HG02852 (cell line): ENCODE results near the gene SORL1.

Source experiments
- ATAC-seq: cut with Tn5 transposase; IDR thresholded peaks from one replicate; pipeline ENCODE4 v1.9.1; 2021; ENCODE audit warnings: mild to moderate bottlenecking, moderate library complexity; ENCODE audit not compliant: unreplicated experiment

The SORL1 gene

DNA sequence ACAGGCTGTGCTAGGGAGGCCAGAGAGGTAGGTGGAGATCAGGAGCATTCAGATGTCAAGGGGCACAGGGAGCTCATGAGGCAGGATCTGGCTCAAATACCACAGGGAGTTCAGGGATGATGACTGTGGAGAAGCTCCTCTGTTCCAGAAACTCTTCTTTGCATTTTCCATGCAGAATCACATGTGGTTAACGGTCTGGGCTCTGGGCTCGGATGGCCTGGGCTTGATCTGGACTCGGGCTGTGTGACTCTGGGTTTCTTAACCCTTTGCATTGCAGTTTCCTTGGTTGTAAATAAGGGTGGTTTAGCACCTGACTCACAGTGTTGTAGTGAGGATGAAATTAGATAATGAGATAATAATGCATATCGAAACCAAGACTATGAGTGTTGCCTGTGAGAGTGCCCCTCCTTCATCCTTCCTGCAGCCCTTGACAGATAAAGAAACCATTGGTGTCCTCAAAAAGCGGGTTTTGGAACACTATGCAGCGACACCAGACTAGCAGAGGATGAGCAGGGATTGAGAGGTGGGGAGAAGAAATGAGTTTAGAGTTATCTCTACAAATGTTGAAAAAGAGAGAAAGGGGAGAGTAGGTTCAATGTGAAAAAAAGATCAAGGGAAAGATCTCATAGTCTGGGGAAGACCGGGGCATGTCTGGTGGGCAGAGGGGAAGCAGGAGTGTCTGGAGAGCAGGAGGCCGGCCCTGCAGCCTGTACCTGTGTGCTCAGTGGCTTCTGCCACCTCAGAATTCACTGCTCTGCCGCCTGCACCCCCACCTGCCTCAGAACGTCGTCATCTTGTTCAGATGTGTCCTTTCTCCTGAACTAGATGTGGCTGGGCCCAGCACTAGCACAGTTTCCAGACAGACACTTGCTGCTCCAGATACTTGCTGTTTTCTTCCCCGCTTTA is 198.5 kb downstream of the SORL1 start:
- ATAC-seq: peak; percentile 41

DNA sequence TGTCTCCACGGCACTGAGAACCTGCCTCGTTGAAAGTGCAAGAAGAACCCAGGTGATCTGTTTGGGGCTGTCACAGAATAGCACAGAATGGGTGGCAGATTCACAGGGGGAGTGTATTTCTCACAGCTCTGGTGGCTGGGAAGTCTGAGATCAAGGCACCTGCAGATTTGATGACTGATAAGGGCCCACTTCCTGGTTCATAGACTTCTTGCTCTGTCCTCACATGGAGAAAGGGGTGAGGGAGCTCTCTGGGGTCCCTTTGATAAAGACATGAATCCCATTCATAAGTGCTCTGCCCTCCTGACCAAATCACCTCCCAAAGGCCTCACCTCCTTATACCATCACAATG is 199.1 kb downstream of the SORL1 start:
- ATAC-seq: no peak

DNA sequence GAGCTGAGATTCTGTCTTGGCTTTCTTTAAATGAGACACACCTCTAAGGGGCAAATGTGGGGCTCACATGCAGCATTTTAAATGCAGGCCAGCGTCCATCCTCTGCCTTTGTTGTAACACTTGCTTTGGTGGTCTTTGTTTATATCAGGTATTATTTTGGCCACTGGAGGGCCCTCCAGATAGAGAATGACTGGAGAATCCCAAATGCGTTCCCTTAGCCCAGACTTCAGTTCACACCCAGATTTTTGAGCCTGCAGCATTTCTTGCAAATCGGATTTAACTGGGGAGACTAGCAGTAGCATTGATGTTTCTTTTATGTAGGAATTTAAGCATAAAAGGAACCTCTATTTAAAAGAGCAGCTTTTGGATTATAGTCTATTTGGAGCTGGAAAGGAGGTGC is 200.9 kb downstream of the SORL1 start:
- no peak for ATAC-seq

DNA sequence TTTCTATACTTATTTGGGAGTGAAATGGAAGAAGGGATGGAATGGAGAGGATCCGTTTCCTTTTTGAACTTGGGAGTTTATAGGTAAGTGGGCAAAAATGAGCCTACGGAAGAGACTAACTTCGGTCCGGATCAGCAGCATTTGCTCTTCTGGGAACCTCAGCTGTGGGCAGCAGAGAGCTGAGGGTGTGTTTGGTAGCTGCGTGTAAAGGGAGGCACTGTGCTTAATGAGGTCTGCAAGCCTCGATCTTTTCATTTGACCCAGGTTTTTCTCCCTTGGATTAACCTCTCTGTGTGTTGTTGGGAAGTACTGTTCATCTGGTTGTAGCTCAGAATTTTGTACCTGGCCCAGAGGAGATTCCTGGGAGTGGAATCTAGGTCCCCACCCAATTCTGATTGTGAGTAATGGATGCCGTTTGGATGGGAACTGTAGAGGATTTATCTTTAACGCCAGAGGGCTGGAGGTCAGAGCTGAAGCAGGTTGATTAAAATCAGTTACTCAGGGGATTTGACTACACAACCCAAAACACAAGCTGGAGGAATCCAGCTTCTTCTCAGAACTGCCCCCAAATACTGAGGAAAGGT is 202.2 kb downstream of the SORL1 start:
- no peak for ATAC-seq

DNA sequence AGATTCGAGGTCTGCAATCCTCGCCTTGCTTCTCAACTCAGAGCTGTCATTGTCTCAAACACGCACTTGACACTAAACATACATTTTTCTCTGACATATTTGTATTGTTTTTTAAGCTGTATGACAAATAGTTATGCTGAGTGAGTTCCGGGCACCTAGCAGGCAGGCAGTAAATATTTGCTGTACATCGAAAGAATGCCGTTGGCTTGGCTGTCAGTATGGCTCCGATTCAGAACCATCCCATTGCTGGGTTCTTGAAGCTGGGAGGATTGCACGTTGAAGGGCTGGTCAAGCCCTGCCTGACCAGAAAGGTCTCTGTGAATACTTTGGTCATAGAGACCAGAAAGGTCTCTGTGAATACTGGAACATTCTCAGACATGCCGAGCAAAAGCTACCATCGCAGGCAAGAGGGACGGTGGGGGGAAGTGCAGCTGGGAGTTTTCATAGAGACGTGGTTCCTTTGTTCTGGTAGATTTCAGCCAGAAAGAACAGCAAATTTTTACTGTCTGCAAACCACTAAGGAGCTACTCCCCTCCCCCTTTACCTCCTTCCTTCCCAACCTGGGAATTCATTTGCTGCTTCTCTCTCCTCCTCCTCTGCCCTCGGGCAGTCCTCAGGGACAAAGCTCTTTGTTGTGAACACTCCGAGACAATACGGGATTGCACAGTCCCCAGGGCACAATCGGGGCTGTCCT is 202.9 kb downstream of the SORL1 start:
- ATAC-seq: no peak

DNA sequence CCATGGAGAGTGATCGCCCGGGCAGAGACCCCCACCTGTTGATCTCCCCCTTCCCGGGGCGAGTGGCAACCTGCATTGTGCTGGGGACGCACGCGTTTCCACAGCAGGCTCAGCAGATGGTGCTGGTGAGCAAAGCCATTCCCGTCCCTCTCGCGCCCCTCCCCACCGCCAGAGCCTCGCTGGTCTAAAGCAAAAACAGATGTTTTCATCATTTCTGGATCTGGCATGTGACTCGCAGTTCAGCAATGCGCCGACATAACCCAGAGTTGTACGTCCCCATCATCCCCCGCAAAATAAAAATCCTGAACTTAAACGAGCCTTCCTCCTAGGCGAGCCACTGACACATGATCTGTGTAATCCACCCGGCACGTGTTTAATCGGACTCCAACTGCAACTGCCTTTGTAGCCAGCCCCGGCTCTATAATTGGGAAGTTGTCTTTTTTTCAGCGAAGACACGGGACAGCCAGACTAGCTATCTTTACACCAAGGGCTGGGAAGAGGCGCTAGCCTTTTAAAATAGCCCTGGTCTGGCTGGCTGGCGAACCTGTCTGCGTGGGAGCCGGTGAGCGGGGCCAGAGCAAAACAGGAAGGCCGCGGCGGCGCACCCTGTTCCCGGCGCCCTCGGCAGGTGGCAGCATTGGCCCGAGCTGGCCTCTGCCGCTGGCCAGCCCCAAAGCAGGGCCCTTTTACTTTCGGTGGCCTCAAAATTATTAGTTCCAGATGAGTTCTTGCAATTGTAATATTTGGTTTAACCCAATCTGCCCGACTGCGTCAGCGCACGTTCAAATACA is 203.6 kb downstream of the SORL1 start:
- ATAC-seq: peak; percentile 92

DNA sequence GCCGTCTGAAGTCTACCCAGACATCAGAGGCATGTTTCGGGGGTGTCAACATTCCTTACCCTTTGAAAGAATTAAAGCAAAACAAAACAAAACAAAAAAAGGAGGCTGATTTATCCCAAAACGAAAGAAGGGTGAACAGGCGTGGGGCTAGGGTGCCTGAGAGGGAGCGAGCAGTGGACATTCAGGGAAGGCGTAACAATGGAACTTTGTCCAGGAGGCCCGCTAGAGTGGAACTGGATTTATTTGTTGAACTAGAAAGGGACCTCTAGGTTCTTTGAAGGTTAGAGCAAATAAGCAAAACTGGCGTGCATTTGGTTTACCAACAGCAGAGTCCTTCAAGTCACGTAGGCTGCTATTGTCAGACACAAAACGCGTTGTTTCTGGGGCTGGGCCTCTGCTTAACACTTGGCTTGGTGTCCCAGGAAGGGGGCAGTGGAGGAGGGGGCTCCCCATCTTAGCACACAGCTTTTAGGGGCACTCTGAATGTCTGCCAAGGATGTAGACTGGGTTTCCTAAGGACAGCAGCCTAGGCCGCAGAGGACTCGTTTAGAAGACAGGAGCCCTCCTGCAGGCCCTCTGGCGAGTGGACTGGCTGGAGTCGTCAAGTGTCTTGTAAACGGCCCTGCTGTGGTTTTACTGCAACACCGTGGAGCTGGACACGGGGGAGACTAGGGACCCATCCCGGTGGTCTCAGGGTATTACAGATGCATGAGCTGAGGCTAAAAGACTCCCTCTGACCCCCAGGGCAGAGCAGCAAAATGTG is 204.4 kb downstream of the SORL1 start:
- no peak for ATAC-seq

DNA sequence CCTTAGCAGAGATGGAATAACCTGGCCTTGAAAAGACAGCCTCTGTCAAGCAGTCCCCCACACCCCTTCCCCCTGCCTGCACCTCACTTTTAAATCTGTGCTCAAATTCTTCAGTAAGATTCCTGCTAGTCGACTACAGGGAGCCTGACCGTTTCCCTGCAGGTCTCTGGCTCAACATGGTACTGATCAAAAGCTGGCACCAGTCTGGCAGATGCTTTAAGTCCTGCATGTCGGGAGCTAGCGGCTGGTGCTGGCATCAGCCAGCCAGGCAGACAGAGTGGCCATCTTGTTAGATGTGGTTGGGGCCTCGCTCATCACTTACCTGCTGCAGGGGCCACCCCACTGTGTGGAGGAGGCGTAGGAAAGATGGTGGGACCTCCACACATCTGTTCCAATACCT is 205.0 kb downstream of the SORL1 start:
- no peak for ATAC-seq

DNA sequence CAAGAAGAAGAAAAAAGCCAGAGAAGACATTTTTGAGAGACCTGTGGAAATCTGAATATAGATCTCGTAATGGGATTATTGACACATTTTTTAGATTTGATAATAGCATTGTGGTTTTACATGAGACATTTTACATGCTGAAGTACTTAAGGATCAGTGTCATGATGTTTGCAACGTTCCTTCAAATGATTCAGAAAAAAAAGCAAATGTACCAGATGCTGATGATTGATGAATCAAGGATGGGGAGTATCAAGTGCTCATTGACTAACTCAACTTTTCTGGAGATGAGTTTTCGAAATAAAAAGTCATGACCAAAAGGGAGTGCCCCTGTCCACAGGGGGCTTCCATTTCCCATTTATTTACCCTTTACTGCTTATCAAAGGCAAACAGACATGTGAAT is 207.7 kb downstream of the SORL1 start:
- ATAC-seq: no peak

DNA sequence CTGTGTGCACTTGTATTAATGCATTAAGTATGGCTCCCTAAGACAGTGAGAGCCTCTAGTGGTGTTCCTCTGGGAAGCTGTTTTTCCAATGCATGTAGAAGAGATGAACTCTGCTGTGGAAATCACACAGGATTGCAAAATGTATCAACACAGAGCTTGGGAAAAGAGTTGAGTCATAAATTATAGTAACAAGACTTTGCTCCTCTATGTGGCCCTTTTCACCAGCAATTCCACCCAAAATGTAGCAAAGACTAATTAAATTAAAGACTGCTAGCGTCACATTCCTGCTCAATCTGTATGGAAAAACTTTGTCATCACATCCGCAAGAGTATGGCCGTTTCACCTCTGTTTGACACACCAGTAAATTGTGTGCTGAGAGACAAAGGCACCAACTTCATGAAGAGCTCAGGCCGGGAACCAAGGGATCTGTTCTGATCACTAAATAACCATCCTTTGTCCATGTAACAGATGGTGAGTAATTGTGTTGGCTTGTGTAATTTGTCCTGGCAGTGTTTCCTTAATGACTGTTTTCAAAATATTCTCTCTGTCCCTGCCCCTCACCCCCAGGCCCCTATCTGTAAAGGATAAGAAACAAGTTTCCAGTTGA is 209.9 kb downstream of the SORL1 start:
- ATAC-seq: no peak

DNA sequence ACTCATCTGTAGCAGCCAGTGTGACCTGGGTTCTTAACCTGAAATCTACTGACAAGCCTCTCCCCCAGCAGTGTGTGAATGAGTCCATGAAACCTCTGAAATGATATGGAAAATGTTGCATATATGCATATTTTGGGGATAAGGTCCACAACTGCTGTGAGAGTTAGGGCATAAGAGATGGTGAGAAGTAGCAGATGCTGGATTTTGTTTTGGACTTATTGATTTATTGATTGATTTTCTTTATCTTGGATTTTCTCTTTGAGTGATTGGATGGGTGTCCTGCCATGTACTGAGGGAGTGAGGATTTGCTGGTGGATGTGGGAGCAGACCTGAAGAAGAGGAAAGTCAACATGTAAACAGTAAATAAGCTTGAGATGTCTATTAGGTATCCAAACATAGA is 212.0 kb downstream of the SORL1 start:
- ATAC-seq: no peak

DNA sequence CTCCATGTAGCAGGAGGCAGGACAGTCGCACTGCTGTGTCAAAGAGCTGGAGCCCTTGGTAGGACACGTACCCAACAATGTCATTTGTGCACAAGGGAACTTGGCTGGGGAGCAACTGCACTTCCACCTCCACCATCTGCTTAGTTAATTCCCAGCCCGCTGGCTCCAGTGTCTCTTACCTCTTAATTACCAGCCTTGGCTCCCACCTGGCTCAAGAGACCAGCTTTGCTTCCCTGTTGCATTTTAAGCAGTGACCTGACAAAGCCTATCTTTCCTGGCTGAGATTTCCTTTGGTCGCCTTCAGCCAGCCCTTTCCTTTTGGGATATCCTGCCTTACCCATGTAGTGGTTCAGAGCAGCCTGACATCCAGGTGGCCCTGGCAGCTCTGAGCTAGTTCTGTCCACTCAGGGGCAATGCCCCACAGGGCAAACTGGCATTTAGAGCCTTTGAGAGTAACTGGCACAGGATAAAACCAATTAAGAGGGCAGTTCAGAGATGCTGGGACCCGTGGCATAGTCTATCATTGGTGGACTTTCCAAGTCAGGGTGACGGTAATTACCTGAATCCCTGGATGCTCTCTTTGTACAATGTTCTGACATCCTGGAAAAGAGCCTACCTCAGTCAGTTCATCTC is 213.2 kb downstream of the SORL1 start:
- ATAC-seq: no peak

DNA sequence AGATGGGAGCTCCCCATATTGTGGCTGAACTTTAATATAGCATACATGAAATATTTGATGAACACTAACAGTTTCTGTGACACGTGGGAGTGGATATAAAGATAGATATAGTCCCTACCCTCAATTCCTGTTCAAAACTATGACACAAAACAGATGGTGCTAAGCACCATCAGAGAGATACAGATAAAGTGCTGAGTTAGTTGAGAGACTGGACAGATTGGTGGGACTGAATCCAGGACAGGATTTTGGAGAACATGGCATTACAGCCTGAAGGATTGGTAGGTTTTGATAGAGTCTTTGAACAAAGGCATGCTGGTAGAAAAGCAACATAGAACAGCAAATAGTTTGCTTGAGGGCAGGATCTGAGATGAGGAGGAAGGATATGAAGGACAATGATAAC is 215.7 kb downstream of the SORL1 start:
- ATAC-seq: no peak

DNA sequence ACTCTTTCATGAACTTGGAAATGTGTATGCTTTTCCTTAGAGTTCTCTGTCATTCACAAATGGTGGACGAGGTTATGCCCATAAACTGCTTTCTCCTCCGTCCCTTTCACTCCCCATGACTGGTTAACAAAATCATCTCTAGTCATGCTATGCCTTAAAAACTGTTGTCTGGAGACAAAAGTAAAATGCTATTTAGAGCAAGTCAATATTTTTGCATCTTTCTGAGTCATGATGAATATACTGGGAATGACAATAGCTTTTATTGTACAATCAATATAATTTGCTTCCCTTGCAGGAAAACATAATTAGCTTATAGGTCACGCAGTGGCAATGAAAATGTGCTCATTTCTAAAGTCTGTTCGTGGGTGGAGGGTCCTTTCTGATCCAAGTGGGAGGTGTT is 217.3 kb downstream of the SORL1 start:
- ATAC-seq: no peak

DNA sequence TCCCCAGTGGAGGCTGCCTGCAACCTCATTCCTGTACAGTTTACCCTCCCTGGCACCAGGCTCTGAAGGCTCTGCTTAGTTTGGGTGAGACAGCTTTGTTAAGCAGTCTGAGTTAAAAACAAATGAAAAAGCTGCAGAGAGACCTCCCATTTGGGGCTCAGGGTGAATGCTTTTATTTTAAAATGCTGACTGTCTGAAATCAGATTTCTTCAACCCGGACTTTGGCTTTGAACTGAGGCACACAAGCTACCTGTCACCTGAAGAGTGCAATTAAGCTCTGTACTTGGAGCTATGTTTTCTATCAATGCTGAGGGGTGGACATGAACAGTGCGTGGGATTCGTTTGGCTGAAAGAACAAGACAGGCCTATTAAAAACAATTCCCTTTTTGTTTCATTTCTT is 218.2 kb downstream of the SORL1 start:
- ATAC-seq: no peak

DNA sequence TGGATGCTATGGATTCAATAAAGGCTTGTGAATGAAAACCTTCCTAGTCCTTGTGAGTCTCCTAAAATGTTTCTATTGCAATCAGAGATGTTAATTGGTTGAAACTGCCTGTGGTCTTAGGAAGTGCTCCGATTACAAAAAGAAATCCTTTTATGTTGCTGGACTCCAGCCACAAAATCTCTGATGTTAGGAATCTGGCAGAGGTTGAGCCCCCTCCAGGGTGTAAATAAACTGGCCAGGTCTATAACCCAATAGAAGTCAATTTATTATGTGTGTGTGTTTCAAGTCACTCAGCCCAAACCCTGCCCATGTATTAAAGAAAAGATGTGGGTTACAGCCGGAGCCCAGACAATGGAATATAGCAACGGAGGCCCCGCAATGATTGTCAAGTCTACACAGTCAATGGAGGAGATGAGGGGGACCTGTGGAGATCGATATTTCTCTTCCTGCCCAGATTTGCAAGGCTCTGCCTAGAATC is 218.7 kb downstream of the SORL1 start:
- ATAC-seq: no peak

DNA sequence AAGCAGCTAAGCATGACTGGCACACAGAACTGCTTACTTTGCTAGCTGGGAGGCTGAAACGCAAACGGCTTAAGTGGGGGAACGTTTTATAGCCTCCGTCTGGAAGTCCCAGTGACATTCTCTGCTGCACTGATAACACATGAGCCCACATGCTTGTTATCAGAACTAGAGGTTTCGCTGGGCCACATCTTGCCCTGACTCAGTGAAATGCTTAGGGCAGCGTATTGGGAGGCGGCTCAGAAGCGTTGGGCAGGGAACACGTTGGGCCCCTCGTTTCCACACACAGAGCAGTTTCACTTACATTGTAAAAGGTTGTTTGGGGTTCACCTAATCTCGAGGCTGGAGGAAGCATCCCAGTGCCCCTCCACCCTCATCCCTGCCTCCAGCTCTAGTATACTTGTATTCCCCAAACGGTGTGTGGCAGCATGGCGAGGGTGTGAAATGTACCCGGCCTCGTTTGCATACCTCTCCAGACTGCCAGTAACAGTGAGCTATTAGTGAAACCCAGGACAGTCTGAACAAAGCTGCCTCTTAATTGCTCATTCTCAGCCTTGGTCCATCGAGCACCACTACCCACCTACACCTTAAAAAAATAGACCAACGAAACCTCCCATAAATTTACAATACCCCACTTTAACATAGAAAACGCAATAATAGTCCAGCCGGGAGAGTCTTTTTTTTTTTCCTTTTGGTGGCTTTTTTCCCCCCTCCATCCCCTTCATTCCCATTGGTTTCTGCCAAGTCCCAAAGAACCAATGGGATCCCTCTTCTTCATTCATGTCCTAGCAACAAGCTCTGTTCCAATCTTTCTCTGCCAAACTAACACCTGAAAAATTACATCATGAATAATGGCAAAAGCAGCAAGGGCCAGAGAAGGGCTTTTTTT is 219.4 kb downstream of the SORL1 start:
- ATAC-seq: no peak

DNA sequence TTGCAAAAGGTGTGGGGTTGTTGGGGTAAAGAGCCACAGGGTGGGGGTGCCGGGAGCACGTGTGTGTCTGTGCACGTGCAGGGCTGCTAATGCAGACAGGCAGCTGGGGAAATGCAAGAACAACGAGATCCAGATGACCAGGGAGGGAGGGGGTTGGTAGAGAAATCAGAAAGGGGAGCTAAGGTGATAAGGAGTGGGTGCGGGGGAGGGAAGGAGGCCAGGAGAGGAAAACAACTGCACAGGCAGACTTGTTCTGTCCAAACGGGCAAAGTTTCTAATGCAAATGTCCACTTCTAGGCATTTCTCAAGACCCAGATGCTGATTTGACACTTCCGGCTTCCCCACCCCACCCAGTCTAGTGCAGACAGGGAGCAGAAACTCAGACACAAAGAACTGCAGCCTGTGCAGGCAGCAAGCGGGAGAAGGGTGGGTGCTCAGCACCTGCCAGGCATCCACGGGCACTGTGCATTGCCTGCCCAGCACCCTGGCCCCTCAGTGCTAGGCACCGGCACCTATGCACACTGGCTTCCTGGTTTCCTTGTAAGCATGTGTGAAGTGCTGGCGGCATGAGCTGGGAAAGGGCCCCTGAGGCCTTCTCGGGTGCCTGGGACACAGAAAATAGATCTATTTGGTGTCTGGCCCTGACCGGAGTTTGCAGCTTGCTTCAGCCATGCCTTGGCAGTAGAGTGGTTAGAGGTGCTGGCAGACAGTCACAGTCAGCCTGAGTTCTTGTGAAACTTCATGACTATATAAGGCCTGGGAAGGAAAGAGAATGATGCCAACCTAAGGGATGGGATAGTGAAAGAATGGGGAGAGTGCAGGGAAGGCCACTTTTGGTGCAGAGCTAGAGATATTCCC is 220.7 kb downstream of the SORL1 start:
- no peak for ATAC-seq
